ENCODE results near the gene FGF6.
"Not testable (repeated sequence)": the region's sequence is repeated elsewhere in the genome, so short reads cannot be mapped to it uniquely, and the experiment has no call there.

Gene FGF6, protein sequence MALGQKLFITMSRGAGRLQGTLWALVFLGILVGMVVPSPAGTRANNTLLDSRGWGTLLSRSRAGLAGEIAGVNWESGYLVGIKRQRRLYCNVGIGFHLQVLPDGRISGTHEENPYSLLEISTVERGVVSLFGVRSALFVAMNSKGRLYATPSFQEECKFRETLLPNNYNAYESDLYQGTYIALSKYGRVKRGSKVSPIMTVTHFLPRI

DNA sequence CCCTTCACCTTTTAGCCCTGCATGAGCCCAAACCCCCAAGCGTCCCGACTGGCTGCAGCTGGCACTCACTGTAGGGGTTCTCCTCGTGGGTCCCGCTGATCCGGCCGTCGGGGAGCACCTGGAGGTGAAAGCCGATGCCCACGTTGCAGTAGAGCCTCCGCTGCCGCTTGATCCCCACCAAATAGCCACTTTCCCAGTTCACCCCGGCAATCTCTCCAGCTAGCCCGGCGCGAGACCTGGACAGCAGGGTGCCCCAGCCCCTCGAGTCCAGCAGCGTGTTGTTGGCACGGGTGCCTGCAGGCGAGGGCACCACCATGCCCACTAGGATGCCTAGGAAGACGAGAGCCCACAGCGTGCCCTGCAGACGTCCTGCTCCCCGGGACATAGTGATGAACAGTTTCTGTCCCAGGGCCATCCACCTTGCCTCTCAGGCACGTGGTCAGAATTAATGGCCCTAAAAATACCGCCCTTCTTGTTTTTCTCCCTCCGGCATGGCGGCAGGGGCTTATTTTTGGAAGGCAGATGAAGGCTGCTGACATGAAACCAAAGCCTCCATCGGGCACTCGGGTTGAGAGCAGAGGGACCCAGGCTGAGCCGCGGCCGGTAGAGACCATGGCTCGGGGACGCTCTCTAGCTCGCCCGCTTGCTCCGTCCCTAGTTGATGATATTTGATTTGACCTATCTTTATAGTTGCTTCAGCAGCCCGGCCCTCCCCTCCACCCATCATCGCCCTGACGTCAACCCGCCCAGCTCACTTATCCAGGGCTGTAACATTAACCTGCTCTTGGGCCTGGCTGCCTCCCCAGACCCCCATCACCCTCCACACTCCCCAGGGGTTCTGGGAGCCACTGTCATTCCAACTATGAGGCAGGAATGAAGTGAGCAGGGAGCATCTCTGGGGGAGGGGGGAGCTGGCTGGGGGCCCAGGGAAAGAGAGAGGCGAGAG is at the start of gene FGF6:
Gene FGF6, minus strand, starts transcription at position 660 of the 946 bp plus-strand sequence. Its CDS starts 245 bp downstream, at position 415.
- ATAC-seq (no peak), DNase-seq (no peak)

DNA sequence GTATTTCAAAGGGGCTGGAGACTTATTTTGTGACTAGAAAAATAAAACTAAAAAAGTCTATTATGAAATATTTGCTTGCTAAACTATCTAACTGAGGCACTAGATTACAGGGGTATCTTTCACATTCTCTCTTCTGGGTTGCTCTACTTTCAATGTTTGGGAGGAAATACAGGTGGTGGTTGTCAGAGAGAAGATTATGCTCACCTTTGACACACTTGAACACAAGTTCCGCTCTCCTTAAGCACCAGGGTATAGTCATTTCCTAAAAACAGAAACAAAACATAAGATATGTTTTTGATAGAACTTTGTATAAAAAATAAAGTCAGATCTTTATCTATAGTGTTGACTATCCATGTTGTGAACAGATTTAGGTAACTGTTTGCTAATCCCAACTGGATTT is 45.4 kb upstream of the FGF6 start:
- DNase-seq (no peak), ATAC-seq (no peak)

DNA sequence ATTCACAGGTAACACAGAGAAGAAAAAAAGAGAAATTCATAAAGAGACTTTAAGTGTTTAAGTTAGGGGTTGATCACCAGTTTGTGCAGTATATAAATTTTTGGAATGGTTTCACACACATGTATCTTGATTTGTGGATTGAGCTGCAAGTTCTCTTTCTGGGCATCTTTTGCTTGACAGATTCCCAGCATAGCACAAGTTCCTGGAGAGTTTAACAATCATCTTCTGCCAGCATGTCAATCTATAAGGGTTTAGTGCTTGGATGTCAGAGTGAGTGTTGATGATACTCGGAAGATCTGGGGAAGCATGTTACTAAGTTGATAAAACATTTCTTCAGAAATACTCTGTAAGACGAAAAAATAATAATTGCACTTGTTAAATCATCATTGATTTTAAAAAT is 43.9 kb upstream of the FGF6 start:
- ATAC-seq (no peak), DNase-seq (no peak)

DNA sequence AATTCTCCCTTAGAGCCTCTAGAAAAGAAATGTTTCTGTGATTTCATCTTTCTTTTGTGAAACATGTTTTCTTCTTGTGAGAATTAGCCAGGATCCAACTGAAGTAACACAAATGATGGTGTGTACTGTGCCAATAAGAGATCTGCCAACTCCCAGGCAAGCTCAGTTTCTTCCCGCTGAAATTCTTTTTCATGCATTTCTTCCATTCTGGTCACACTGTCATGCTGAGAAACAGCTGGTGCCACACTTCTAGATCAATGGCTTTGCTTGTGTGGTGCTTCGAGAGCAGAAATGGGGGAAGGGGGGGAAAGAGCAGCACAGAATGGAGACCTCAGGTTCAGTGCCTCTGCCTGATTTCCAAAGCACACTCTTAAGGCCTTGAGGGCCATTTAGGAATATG is 41.4 kb upstream of the FGF6 start:
- no peak for DNase-seq

DNA sequence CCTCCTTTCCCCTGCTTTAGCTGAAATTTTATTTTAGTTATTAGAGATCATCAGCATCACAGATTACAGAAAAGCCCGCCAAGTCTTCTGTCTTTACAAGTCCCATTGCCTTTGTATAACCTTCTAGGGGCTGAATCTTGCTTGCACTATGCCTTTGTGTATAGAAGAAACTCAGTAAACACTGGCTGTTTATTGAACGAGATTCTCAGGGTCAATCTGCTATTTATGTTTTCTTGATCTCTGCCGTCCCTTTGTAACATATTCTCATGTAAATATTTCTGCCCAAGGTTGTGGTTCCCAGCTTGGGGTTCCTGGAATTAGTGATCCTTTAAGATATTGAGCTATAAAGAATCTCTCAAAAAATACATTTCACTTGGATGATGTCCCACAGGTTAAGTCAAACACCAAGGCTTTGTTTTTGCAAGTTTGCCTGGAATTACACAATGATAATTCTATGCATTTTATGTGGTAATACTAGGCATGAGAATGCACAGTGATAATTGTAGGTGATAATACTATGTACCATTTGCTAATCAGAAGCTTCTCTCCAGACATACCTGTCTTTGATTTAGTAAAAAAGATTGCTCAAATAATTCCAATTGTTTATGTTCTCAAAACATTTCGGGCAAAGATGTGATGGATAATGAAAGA is 40.6 kb upstream of the FGF6 start:
- DNase-seq (no peak), ATAC-seq (no peak)

More for the DNA sequence above, 41.4 kb upstream of the FGF6 start:
- no peak for ATAC-seq

DNA sequence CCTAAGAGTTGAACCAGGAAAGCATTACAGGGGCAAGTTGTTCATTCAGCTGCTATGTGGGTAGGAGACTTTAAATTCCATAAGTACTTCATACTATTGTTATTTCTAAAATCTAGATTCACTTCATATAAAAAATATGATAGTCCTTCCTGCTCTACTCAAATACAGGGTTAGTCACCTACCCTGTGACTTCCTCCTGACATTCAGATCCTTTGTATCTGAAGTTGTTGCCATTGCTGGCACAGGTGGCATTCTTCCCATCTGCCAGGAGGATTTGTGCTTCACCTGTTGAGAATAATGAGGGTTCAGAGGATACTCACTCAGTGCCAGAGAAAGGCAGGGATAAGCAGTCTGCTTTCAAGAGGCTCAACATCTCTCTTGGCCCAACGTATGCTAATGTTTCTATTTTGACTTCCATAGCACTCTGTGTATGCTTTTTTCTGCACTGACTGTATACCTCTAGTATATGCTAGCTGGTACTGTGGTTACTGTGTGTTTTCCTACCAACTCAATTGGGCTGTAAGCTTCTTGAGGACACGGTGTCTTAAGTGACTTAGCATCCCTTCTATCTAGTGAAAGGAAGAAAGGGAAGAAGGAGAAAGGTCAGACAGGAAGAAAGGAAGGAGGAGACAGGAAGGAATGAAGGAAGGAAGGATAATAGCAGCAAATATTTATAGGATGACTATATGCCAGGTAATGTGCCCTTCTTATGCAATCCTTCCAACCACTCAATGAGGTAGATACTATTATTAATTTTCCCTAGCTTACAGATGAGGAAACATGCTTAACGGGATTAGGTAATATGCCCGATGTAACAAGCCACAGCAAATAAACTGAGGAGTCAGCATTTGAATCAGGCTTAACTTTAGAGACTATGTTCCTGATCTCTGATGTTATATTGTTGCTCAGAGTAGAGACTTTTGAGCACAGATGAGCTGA is 38.5 kb upstream of the FGF6 start:
- DNase-seq = no peak
- no peak for ATAC-seq

DNA sequence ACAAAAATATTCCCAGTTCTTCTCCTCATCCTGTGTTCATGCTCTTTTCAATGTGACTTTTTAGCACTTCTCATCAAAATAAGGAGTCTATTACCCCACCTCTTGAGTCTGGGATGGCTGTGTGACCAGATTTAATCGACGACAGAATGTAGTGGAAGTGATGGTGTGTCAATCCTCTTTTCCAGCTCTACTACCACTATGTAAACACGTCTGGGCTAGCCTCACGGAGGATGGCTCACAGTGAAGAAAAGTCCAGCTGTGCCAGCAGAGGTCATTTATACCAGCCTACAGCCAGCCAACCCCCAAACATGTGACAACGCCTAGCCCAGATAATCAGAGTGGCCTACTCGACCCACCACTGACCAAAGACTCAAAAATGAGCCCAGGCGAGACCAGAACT is 37.3 kb upstream of the FGF6 start:
- ATAC-seq = no peak
- DNase-seq = no peak

DNA sequence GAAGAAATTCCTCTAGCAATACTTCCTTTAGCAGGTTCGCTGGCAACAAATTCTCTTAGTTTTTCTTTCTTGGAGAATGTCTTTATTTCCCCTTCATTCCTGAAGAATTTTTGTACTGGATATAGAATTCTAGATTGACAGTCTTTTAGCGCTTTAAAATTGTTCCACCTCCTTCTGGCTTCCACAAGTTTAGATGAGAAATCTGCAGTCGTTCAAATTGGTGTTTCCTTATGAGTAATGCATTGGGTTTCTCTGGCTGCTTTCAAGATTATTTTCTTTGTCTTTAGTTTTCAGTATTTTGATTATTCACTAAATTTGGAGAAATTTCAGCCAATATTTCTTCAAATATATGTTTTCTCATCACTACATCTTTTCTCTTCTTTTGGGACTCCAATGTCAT is 33.3 kb upstream of the FGF6 start:
- ATAC-seq = no peak
- no peak for DNase-seq

DNA sequence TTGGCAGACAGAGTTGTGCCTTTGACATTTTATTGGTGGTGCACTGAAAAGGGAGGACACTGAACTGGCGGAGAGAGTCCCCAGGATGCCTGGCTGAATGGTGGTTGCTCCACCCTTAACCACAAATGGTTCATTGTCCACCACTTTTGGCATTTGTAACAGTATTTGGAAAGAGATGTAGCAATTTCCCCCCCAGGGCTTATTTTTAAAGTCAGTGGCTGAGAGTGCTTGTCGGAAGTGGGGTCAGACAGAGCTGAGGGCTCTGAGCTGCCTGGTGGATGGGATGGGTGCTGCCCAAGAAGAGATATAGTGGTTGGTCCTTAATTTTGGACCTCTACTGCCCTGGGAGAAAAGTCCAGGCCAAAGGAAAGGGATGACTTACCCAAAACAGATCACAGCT is 31.5 kb upstream of the FGF6 start:
- ATAC-seq (no peak), DNase-seq (no peak)

DNA sequence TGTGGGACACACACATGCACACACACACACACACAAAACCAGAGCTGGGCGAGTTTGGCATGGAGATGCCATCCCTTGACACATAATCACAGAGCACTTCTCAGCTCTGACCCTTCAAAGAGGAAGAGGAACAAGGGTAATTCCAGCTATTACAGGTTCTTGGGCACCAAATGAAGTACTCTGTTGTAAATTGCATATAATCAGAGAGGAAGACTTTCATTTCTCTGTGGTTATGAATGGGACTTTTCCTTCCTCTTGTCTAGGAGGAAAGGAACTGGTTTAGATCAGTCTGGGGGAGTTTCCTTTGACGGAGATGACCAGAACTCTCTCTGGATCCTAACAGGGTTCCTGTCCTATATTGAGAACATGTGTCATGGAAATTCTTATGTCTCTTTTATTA is 26.4 kb upstream of the FGF6 start:
- DNase-seq (no peak), ATAC-seq (peak; percentile 63)

DNA sequence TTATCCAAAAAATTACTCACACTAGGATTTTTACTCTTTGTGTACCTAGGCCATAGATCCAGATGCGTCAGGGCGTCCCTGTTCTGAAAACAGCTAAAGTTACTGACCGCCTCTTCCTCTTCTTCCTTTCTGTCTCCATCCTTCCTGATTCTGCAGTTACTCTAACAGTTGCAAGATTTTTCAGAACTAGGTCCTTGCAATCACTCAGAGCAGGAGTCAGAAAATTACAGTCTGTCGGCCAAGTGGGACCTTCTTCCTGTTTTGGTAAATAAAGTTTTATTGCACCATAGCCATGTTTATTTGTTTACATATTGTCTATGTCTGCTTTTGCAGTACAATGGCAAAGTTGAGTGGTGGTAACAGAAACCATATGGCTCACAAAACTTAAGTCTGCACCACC is 25.6 kb upstream of the FGF6 start:
- no peak for DNase-seq
- ATAC-seq = no peak

DNA sequence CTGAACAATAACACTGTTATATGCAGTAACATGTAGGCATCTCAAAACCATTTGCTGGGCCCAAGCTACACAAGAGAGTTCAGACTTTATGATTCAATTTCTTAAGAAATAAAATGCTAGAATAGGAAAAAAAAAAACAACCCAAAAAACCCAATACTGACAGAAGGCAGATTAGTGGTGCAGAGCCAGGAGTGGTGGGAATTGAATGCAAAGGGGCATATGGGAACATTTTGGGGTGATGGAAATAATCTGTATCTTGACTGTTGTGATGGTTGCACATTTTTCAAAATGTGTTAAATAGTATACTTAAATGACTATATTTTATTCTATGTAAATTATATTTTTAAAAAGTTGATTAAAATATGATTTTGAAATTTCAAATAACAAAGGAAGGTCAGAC is 23.4 kb upstream of the FGF6 start:
- DNase-seq = no peak
- no peak for ATAC-seq

DNA sequence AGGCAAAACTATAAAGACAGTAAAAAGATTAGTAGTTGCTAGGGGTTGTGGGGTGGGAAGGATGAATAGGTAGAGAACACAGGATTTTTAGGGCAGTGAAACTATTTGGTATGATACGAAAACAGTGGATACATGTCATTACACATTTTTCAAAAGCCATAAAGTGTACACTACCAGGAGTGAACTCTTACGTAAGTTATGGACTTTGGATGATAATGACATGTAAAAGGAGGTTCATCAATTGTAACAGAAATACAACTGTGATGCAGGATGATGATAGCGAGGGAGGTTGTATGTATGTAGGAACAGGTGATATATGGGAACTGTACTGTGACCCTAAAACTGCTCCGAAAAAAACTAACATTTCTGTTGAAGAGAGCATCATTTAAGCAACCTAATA is 15.1 kb upstream of the FGF6 start:
- no peak for DNase-seq

DNA sequence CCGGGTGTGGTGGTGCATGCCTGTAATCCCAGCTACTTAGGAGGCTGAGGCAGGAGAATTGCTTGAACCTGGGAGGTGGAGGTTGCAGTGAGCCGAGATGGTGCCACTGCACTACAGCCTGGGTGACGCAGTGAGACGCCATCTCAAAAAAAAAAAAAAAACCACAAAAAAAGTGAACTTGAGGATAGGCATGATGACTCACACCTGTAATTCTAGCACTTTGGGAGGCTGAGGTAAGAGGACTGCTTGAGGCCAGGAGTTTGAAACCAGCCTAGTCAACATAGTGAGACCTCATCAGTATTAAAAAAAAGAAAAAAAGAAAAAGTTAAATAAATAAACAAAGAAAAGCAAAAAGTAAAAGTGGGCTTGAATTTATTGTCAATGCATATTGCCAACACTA is 10.2 kb upstream of the FGF6 start:
- ATAC-seq, DNase-seq: not testable (repeated sequence)

More for the DNA sequence above, 15.1 kb upstream of the FGF6 start:
- ATAC-seq = no peak

DNA sequence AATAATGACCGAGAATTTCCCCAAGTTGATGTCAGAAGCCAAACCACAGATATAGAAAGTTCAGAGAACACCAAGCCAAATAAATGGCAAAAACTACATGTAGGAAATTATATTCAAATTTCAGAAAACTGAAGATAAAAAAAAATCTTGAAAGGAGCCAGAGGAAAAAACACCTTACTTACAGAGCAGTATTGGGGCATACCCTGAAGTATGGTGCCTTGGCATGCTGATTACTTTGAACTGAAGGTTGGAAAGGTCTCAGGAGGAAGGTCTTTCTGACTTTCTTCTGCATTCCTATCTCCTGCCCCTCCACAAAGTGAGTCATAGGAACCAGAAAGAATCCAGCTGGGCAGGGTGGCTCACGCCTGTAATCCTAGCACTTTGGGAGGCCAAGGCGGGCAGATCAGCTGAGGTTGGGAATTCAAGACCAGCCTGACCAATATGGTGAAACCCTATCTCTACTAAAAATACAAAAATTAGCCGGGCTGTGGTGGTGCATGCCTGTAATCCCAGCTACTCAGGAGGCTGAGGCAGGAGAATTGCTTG is 8.8 kb upstream of the FGF6 start:
- ATAC-seq (peak; percentile 63), DNase-seq (no peak)

DNA sequence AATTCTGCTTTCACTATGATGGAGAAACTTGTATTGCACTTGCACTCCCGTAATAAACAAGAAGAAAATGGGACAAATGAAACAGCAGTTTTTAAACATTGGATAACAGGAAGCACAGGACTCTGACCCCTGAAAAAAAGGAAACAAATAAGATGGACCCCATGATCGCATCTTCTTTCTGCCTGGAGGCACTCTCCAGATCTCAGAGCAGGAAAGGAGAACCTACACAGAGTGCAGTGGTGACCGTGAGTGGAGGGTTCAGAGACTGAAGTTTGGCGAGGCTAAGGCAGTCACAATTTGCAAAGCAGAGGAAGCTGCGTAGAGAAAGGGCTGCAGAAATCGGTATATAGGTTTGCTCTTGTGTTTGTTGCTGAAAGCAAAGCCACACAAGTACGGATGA is 6.1 kb upstream of the FGF6 start:
- no peak for DNase-seq
- no peak for ATAC-seq

DNA sequence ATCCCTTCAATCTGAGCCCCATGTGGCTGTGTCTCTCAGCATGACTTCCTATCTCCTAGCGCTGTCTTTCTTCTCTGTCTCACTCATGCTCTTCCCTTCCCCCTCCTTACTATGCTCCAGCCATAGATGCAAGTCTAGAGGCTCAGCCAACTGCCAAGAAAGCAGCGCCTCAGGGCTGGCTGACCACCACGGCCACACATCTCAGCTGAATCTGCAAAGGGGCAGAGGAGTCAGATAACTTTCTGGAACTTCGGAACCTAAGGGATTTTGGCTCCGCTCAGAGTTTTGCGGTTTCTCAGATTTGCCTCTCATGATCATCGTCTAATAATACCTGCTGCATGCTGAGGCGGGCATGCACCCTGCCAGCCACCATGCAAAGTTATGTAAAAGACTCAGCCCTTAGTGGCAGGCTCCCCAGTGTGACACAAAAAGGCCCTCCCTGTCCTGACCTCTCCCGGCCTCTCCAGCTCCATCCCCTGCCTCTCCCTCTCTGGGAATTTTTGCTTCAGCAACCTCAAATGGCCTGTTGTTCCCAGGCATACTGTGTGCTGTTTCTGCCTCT is 5.0 kb upstream of the FGF6 start:
- no peak for DNase-seq
- no peak for ATAC-seq

DNA sequence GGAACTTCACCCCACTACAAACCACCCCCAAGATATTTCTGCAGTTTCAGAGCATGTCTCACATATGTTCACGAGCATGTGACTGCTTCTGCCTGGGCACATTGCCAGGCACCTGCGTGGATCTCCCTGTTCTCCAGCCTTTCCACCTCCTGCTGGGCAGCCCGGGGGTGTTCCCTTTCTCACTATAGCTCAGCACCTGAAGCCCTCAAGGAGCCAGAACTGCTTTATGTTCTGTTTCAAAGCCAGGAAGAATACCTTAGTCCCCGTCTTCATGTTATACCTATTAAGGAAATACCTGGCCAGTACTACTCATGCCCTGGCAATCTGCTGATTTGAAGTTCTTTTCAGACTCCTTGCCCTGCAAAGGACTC is 4.2 kb upstream of the FGF6 start:
- ATAC-seq (no peak), DNase-seq (no peak)

DNA sequence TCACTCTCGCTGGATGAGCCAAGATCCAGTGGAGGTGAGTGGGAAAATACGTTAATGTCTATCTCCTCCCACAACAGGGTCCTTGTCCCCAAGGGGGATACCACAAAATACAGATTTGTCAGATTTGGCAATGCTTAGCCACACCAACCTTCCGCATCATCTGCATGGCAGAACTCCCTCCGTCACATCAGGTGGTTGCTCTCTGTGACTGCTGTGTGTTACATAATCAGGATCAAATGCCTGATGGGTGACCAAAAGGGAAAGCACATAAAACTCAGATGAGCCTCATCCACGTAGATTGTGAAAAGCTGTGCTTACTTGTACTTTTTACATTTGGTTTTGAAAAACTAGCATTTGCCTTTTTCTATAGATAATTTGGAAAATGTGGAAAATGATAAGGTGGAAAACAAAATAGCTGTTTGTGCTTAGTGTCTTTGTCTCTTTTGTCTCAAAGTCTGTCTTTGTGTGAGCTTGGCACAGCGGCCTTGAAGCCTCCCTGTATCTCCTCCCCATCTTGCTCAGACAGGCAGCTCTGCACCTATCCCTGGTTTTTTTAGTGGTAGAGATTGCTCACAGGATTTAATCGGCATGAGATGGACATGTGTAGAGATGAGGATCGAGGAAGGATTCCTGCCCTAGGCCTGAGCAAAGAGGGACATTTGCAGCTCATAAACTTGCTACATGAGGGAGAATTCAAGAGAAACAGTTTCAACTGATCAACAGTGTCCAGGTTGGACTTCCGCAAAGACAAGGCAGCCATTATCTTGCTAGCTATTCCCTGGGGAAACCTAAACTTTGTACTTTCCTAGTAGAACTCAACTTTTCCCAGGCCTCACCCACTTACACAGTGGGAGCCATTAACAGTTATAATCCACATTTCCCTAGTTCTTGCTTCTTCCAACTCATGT is 3.6 kb upstream of the FGF6 start:
- no peak for ATAC-seq
- DNase-seq = no peak

DNA sequence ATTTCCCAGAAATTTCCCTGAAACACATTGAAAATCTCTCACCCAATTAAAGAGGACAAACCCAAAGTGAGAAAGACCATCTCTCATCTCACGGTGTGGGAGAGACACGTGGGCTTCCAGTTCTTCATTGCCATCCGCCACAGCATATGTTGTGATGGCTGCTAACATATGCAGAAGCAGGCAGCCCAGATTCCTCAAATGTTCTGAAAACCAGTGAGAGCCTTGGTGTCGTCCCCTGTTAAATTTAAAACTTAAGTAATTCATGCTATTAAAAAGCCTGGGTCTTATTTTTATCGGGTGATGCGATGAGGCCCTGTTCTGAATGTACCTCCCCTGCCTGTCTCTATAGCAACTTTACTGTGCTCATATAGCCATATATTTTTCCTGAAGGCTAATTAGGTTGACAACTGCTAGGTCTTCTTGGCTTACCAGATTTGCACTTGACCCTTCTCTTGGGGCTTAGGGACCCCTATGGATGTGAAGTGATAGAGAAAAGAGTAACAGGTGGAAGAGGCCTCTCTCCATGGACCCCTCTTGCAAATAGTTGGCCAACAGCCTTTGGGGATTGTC is 2.8 kb upstream of the FGF6 start:
- no peak for ATAC-seq
- DNase-seq = no peak
